WERI-Rb-1 (cell line): ENCODE results near the gene SELE.

ENCODE experiments used
- DNase-seq: peaks from one replicate; pipeline ENCODE4 v3.0.0-alpha.2; 2020
- H3K27ac ChIP-seq: fragments of 250-450 bp; sonication (Bioruptor Pico); 2 replicates; pipeline ENCODE4 v1.5.1; 2020; ENCODE audit warnings: mild to moderate bottlenecking, moderate library complexity
- H3K27me3 ChIP-seq: fragments of 250-450 bp; sonication (Bioruptor Pico); 2 replicates; pipeline ENCODE4 v1.5.1; 2021; ENCODE audit warnings: mild to moderate bottlenecking, low read depth, moderate library complexity; ENCODE audit not compliant: insufficient read depth, severe bottlenecking
- H3K36me3 ChIP-seq: fragments of 250-450 bp; sonication (Bioruptor Pico); 2 replicates; pipeline ENCODE4 v1.5.1; 2020; ENCODE audit warnings: mild to moderate bottlenecking, moderate library complexity
- H3K4me3 ChIP-seq: 2 replicates; pipeline ENCODE4 v1.5.1; 2011; ENCODE audit warnings: low read depth, mild to moderate bottlenecking, control low read depth, low read length
- H3K9me3 ChIP-seq: fragments of 250-450 bp; sonication (Bioruptor Pico); 2 replicates; pipeline ENCODE4 v1.5.1; 2021; ENCODE audit warnings: mild to moderate bottlenecking, moderate library complexity; ENCODE audit not compliant: severe bottlenecking
- CTCF ChIP-seq: IDR thresholded peaks from 2 replicates; pipeline ENCODE4 v1.5.1; 2011; ENCODE audit warnings: low read depth, mild to moderate bottlenecking, control low read depth, inconsistent platforms, low read length

The SELE gene

GRCh38 chr1:169733924-169734323 is at the start of gene SELE:
TSS of gene SELE (minus strand) at chr1:169734079. CDS start at chr1:169733612, 467 bp downstream.
- H3K9me3 ChIP-seq, result no peaks in the 10 kb centered on the region
- no peak for DNase-seq
- no peaks in the 10 kb centered on the region for H3K27me3 ChIP-seq
- TF ChIP-seq CTCF, result no peak
- H3K4me3 ChIP-seq, result no peak within 1 kb of the TSS
- H3K36me3 ChIP-seq, result no peaks in the 10 kb centered on the region
- no peak within 1 kb of the TSS for H3K27ac ChIP-seq

- Histone ChIP-seq H3K27ac (no peak overlapping the region), H3K27me3 (no peaks in the 10 kb centered on the region), H3K4me3 (no peak overlapping the region), H3K36me3 (no peaks in the 10 kb centered on the region), H3K9me3 (no peaks in the 10 kb centered on the region)
- no peak for DNase-seq
- no peak for TF ChIP-seq CTCF
Observed at GRCh38 chr1:169782596-169782995, 48.7 kb upstream of the SELE start.

GRCh38 chr1:169779970-169780369 is 46.1 kb upstream of the SELE start:
- no peak for DNase-seq
- no peak overlapping the region for H3K27ac ChIP-seq
- TF ChIP-seq CTCF, result no peak
- H3K4me3 ChIP-seq, result no peak overlapping the region
- H3K27me3 ChIP-seq, result no peaks in the 10 kb centered on the region
- no peaks in the 10 kb centered on the region for H3K36me3 ChIP-seq
- no peaks in the 10 kb centered on the region for H3K9me3 ChIP-seq

- TF ChIP-seq CTCF, result no peak
- no peaks in the 10 kb centered on the region for H3K9me3 ChIP-seq
- no peak overlapping the region for H3K4me3 ChIP-seq
- H3K27ac ChIP-seq, result no peak overlapping the region
- H3K36me3 ChIP-seq, result no peaks in the 10 kb centered on the region
- no peaks in the 10 kb centered on the region for H3K27me3 ChIP-seq
- DNase-seq, result no peak
Observed at GRCh38 chr1:169779150-169779549, 45.3 kb upstream of the SELE start.

GRCh38 chr1:169776440-169776839 is 42.6 kb upstream of the SELE start:
- Histone ChIP-seq H3K36me3 (no peaks in the 10 kb centered on the region), H3K9me3 (no peaks in the 10 kb centered on the region), H3K4me3 (no peak overlapping the region), H3K27ac (no peak overlapping the region), H3K27me3 (no peaks in the 10 kb centered on the region)
- DNase-seq, result no peak
- TF ChIP-seq CTCF, result no peak

- no peak for TF ChIP-seq CTCF
- Histone ChIP-seq H3K27me3 (no peaks in the 10 kb centered on the region), H3K9me3 (no peaks in the 10 kb centered on the region), H3K36me3 (no peaks in the 10 kb centered on the region), H3K27ac (no peak overlapping the region), H3K4me3 (no peak overlapping the region)
- DNase-seq, result no peak
Observed at GRCh38 chr1:169768161-169768560, 34.3 kb upstream of the SELE start.
